Ascending aorta (tissue), 2 donors: ENCODE data around the gene PSMD5. TPM values are rescaled to one million over a fixed set of nuclear protein-coding genes. Genes with fewer than 3 reads are reported as not detected.

Experiments
- DNase-seq, 2 donors: peaks; one replicate each; pipeline ENCODE4 v3.0.0-alpha.2; 2019; ENCODE audit warnings: low spot score in 2 of 2
- H3K27ac ChIP-seq, 2 donors: fragments of 200-600 bp; sonication (generic); one replicate each; pipeline ENCODE4 v1.5.1; 2016 to 2017; ENCODE audit warnings: mild to moderate bottlenecking in 1 of 2
- H3K27me3 ChIP-seq: fragments of 200-600 bp; sonication (generic); one replicate; pipeline ENCODE4 v1.5.1; 2017
- H3K36me3 ChIP-seq, 2 donors: fragments of 200-600 bp; sonication (generic); one replicate each; pipeline ENCODE4 v1.5.1; 2016
- H3K4me1 ChIP-seq, 2 donors: fragments of 200-600 bp; sonication (generic); one replicate each; pipeline ENCODE4 v1.5.1; 2016 to 2017; ENCODE audit warnings: mild to moderate bottlenecking in 1 of 2
- H3K4me3 ChIP-seq, 2 donors: fragments of 200-600 bp; sonication (generic); one replicate each; pipeline ENCODE4 v1.5.1; 2016 to 2017; ENCODE audit warnings: mild to moderate bottlenecking in 1 of 2
- H3K9me3 ChIP-seq, 2 donors: fragments of 200-600 bp; sonication (generic); one replicate each; pipeline ENCODE4 v1.5.1; 2016
- CTCF ChIP-seq, 3 experiments: fragments of 200-600 bp in 2 of 3; fragments of 450-650 bp in 1 of 3; sonication (generic) in 2 of 3; IDR thresholded peaks; one replicate each; pipeline ENCODE4 v1.5.1; 2016 to 2019; ENCODE audit warnings: antibody characterized with exemption in 3 of 3, mild to moderate bottlenecking in 1 of 3, moderate library complexity in 1 of 3
- intact Hi-C: fragments of 100-400 bp; cut with DNase I; formaldehyde crosslinking; loops from one replicate; pipeline ENCODE4 v1.15.1; 2023
- total RNA-seq: library from RNA; depleted of rRNA; stranded (reverse); fragments of >200 nt; gene quantifications from one replicate; pipeline ENCODE4 v1.1.0, GENCODE V29; 2016

Gene PSMD5
- total RNA-seq, 1 donor from 2014 or later: 18.2 TPM

DNA sequence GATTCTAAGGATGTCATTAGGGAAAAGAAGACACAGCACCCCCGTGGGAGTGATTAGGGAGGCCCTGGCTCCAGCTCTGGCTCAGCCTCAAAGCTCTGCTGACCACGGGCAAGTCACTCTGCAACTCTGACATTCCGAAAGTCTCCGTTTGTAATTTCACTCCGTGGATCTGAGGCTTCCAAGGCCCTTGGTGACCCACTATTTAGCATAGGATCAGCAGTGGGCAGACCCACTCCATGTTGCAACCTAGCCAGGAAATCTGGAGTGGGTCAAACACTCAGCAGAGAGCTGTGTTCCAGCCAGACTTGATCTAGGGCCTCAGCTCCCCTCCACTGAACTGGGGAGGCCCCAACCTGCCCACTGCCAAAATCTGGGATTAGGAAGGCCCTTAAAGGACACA is 22.5 kb upstream of the PSMD5 start:
- H3K36me3 ChIP-seq: peaks cover 46 to 60% of the 10 kb centered on the region in 2 donors
- H3K27ac ChIP-seq: no peak overlapping the region
- H3K9me3 ChIP-seq: no peaks in the 10 kb centered on the region
- TF ChIP-seq CTCF (IDR thresholded peaks at IDR 0.05): no peak
- no peak overlapping the region for H3K4me3 ChIP-seq
- DNase-seq: no peak
- no peaks in the 10 kb centered on the region for H3K27me3 ChIP-seq
- H3K4me1 ChIP-seq: peaks cover 5 to 16% of the 10 kb centered on the region in 2 donors
- intact Hi-C loops: loop anchor here (5.0 kb wide), 2 partner anchors 73 to 337 kb away; partner anchors contain the start of genes FBXW2 and RAB14

- intact Hi-C loops: loop anchor here (5.0 kb wide), 2 partner anchors 72 to 338 kb away; partner anchors contain the start of genes FBXW2 and RAB14
- no peak overlapping the region for H3K4me3 ChIP-seq
- no peaks in the 10 kb centered on the region for H3K9me3 ChIP-seq
- H3K4me1 ChIP-seq: peaks cover 5 to 14% of the 10 kb centered on the region in 2 donors
- no peak for DNase-seq
- H3K27ac ChIP-seq: no peak overlapping the region
- no peak for TF ChIP-seq CTCF (IDR thresholded peaks at IDR 0.05)
- no peaks in the 10 kb centered on the region for H3K27me3 ChIP-seq
- H3K36me3 ChIP-seq: peaks cover 50 to 64% of the 10 kb centered on the region in 2 donors
Observed at GRCh38 chr9:120864719-120865118, 22.0 kb upstream of the PSMD5 start.

- Histone ChIP-seq H3K4me1 (peaks cover 5 to 9% of the 10 kb centered on the region in 2 donors), H3K4me3 (no peak overlapping the region), H3K9me3 (no peaks in the 10 kb centered on the region), H3K27me3 (no peaks in the 10 kb centered on the region), H3K27ac (no peak overlapping the region), H3K36me3 (peaks cover 54 to 70% of the 10 kb centered on the region in 2 donors)
- intact Hi-C loops: no loop called here
- no peak for TF ChIP-seq CTCF (IDR thresholded peaks at IDR 0.05)
- no peak for DNase-seq
Observed at GRCh38 chr9:120863833-120864232, 21.1 kb upstream of the PSMD5 start.

- H3K27ac ChIP-seq: no peak overlapping the region
- no peaks in the 10 kb centered on the region for H3K9me3 ChIP-seq
- intact Hi-C loops: no loop called here
- no peaks in the 10 kb centered on the region for H3K4me1 ChIP-seq
- no peaks in the 10 kb centered on the region for H3K27me3 ChIP-seq
- H3K4me3 ChIP-seq: no peak overlapping the region
- no peak for DNase-seq
- TF ChIP-seq CTCF (IDR thresholded peaks at IDR 0.05): no peak
- peaks cover 62 to 84% of the 10 kb centered on the region in 2 donors for H3K36me3 ChIP-seq
Observed at GRCh38 chr9:120862452-120862851, 19.7 kb upstream of the PSMD5 start.

GRCh38 chr9:120861935-120862334 is 19.2 kb upstream of the PSMD5 start:
- no peaks in the 10 kb centered on the region for H3K27me3 ChIP-seq
- no peak for TF ChIP-seq CTCF (IDR thresholded peaks at IDR 0.05)
- intact Hi-C loops: no loop called here
- no peaks in the 10 kb centered on the region for H3K9me3 ChIP-seq
- H3K4me1 ChIP-seq: no peaks in the 10 kb centered on the region
- H3K4me3 ChIP-seq: no peak overlapping the region
- no peak for DNase-seq
- peaks cover 68 to 89% of the 10 kb centered on the region in 2 donors for H3K36me3 ChIP-seq
- no peak overlapping the region for H3K27ac ChIP-seq

- intact Hi-C loops: no loop called here
Observed at GRCh38 chr9:120860083-120860482, 17.4 kb upstream of the PSMD5 start.

More at GRCh38 chr9:120860083-120860482, 17.4 kb upstream of the PSMD5 start:
- no peak overlapping the region for H3K27ac ChIP-seq
- no peaks in the 10 kb centered on the region for H3K27me3 ChIP-seq
- no peaks in the 10 kb centered on the region for H3K4me1 ChIP-seq
- DNase-seq: no peak
- peaks cover 56 to 80% of the 10 kb centered on the region in 2 donors for H3K36me3 ChIP-seq
- H3K9me3 ChIP-seq: no peaks in the 10 kb centered on the region
- no peak overlapping the region for H3K4me3 ChIP-seq
- TF ChIP-seq CTCF (IDR thresholded peaks at IDR 0.05): no peak
